ENCODE data around the gene MTURN. TPM values are rescaled to one million over a fixed set of nuclear protein-coding genes. Genes with fewer than 3 reads are reported as not detected.
A peak's percentile ranks its signal among the peaks of the same experiment; 100 is the strongest.
"Not testable (repeated sequence)": the region's sequence is repeated elsewhere in the genome, so short reads cannot be mapped to it uniquely, and the experiment has no call there.

MTURN gene
- total RNA-seq, 2 experiments from 2014 or later: 38.4 to 38.9 TPM

DNA sequence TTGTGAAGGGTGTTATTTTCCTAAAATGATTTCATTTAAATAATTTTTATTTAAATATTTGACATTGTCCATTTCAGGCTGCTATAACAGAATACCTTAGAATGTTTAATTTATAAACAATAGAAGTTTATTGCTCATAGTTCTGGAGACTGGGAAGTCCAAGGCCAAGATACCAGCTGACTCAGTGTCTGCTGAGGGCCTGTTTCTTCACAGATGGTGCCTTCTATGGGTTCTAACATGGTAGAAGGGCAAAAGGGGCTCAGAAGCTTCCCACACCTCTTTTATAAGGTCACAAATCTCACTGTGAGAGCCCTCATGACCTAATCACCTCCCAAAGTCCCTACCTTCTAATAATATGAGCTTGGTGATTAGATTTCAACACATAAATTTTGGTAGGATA, 50.7 kb downstream of the MTURN start:
- Histone ChIP-seq H3K9me3 (ENCODE audit: control insufficient read depth in 1 of 2, insufficient read depth in 1 of 2, low read length in 2 of 2) (peaks cover 0 to 8% of the 10 kb centered on the region in 2 experiments), H3K27ac (ENCODE audit: low read depth in 1 of 2, low read length in 2 of 2) (no peak overlapping the region), H3K27me3 (ENCODE audit: control insufficient read depth in 1 of 2, insufficient read depth in 2 of 2, low read length in 2 of 2) (no peaks in the 10 kb centered on the region), H3K4me3 (ENCODE audit: low read length) (no peak overlapping the region), H3K4me1 (ENCODE audit: insufficient read depth, low read length) (no peaks in the 10 kb centered on the region), H3K36me3 (ENCODE audit: insufficient read depth, low read length) (no peaks in the 10 kb centered on the region)
- Mint-ChIP-seq H3K4me3 (no peak overlapping the region), H3K36me3 (ENCODE audit: low read depth) (no peaks in the 10 kb centered on the region), H3K27me3 (no peaks in the 10 kb centered on the region), H3K9me3 (no peaks in the 10 kb centered on the region), H3K27ac (no peak overlapping the region), H3K4me1 (ENCODE audit: low read depth) (no peaks in the 10 kb centered on the region)
- DNase-seq (peak in 2 of 14 experiments; percentile 50 to 64), ATAC-seq (ENCODE audit: poor library complexity) (no peak)
- intact Hi-C loops (cut with DNase I, micrococcal nuclease): no loop called here
- CTCF ChIA-PET: no interaction called here
- TF ChIP-seq, protein P1, sequence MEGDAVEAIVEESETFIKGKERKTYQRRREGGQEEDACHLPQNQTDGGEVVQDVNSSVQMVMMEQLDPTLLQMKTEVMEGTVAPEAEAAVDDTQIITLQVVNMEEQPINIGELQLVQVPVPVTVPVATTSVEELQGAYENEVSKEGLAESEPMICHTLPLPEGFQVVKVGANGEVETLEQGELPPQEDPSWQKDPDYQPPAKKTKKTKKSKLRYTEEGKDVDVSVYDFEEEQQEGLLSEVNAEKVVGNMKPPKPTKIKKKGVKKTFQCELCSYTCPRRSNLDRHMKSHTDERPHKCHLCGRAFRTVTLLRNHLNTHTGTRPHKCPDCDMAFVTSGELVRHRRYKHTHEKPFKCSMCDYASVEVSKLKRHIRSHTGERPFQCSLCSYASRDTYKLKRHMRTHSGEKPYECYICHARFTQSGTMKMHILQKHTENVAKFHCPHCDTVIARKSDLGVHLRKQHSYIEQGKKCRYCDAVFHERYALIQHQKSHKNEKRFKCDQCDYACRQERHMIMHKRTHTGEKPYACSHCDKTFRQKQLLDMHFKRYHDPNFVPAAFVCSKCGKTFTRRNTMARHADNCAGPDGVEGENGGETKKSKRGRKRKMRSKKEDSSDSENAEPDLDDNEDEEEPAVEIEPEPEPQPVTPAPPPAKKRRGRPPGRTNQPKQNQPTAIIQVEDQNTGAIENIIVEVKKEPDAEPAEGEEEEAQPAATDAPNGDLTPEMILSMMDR (IDR thresholded peaks at IDR 0.05): no peak
- POLR2A ChIA-PET: no interaction called here

GRCh38 chr7:30186725-30187124, 51.9 kb downstream of the MTURN start:
- H3K27ac ChIP-seq (ENCODE audit: low read depth in 1 of 2, low read length in 2 of 2): no peak overlapping the region
- CTCF ChIA-PET: no interaction called here

GRCh38 chr7:30187513-30187912, 52.7 kb downstream of the MTURN start:
- Mint-ChIP-seq H3K27ac (no peak overlapping the region), H3K9me3 (no peaks in the 10 kb centered on the region), H3K4me1 (ENCODE audit: low read depth) (no peaks in the 10 kb centered on the region), H3K4me3 (no peak overlapping the region), H3K36me3 (ENCODE audit: low read depth) (no peaks in the 10 kb centered on the region), H3K27me3 (no peaks in the 10 kb centered on the region)
- H3K36me3 ChIP-seq (ENCODE audit: insufficient read depth, low read length): no peaks in the 10 kb centered on the region
- intact Hi-C loops (cut with DNase I, micrococcal nuclease): no loop called here
- no peaks in the 10 kb centered on the region for H3K4me1 ChIP-seq (ENCODE audit: insufficient read depth, low read length)
- TF ChIP-seq, protein P1 (IDR thresholded peaks at IDR 0.05): no peak
- CTCF ChIA-PET: no interaction called here
- DNase-seq (no peak), ATAC-seq (ENCODE audit: poor library complexity) (no peak)
- H3K27me3 ChIP-seq (ENCODE audit: control insufficient read depth in 1 of 2, insufficient read depth in 2 of 2, low read length in 2 of 2): no peaks in the 10 kb centered on the region
- POLR2A ChIA-PET: no interaction called here
- no peak overlapping the region for H3K4me3 ChIP-seq (ENCODE audit: low read length)
- H3K9me3 ChIP-seq (ENCODE audit: control insufficient read depth in 1 of 2, insufficient read depth in 1 of 2, low read length in 2 of 2): peaks cover 0 to 8% of the 10 kb centered on the region in 2 experiments
- no peak overlapping the region for H3K27ac ChIP-seq (ENCODE audit: low read depth in 1 of 2, low read length in 2 of 2)

More at GRCh38 chr7:30186725-30187124, 51.9 kb downstream of the MTURN start:
- DNase-seq (no peak), ATAC-seq (ENCODE audit: poor library complexity) (no peak)
- H3K9me3 ChIP-seq (ENCODE audit: control insufficient read depth in 1 of 2, insufficient read depth in 1 of 2, low read length in 2 of 2): peaks cover 0 to 8% of the 10 kb centered on the region in 2 experiments
- intact Hi-C loops (cut with DNase I, micrococcal nuclease): no loop called here
- POLR2A ChIA-PET: no interaction called here
- H3K27me3 ChIP-seq (ENCODE audit: control insufficient read depth in 1 of 2, insufficient read depth in 2 of 2, low read length in 2 of 2): no peaks in the 10 kb centered on the region
- Mint-ChIP-seq H3K36me3 (ENCODE audit: low read depth) (no peaks in the 10 kb centered on the region), H3K9me3 (no peaks in the 10 kb centered on the region), H3K27ac (no peak overlapping the region), H3K4me3 (no peak overlapping the region), H3K4me1 (ENCODE audit: low read depth) (no peaks in the 10 kb centered on the region), H3K27me3 (no peaks in the 10 kb centered on the region)
- H3K4me1 ChIP-seq (ENCODE audit: insufficient read depth, low read length): no peaks in the 10 kb centered on the region
- TF ChIP-seq, protein P1 (IDR thresholded peaks at IDR 0.05): no peak
- no peaks in the 10 kb centered on the region for H3K36me3 ChIP-seq (ENCODE audit: insufficient read depth, low read length)
- no peak overlapping the region for H3K4me3 ChIP-seq (ENCODE audit: low read length)

- H3K9me3 ChIP-seq (ENCODE audit: control insufficient read depth in 1 of 2, insufficient read depth in 1 of 2, low read length in 2 of 2); H3K36me3 Mint-ChIP-seq (ENCODE audit: low read depth); H3K27me3 Mint-ChIP-seq; H3K4me1 ChIP-seq (ENCODE audit: insufficient read depth, low read length); H3K27me3 ChIP-seq (ENCODE audit: control insufficient read depth in 1 of 2, insufficient read depth in 2 of 2, low read length in 2 of 2); H3K27ac Mint-ChIP-seq; CTCF ChIA-PET; ATAC-seq (ENCODE audit: poor library complexity); H3K27ac ChIP-seq (ENCODE audit: low read depth in 1 of 2, low read length in 2 of 2); H3K9me3 Mint-ChIP-seq; H3K4me3 ChIP-seq (ENCODE audit: low read length); H3K4me1 Mint-ChIP-seq (ENCODE audit: low read depth); intact Hi-C loops (cut with DNase I, micrococcal nuclease); H3K4me3 Mint-ChIP-seq; H3K36me3 ChIP-seq (ENCODE audit: insufficient read depth, low read length); POLR2A ChIA-PET: not testable (repeated sequence)
- DNase-seq: peak in 1 of 14 experiments; percentile 42
Observed at GRCh38 chr7:30188381-30188780, 53.6 kb downstream of the MTURN start.

Measured in CD4-positive, alpha-beta T cell (primary cell).